GM21619 (cell line): ENCODE data around the gene ARL8A.
A peak's percentile ranks its signal among the peaks of the same experiment; 100 is the strongest.
"Not testable (repeated sequence)": the region's sequence is repeated elsewhere in the genome, so short reads cannot be mapped to it uniquely, and the experiment has no call there.

Experiments used
- ATAC-seq: cut with Tn5 transposase; IDR thresholded peaks from one replicate; pipeline ENCODE4 v1.9.1; 2021; ENCODE audit not compliant: unreplicated experiment

ARL8A gene

GRCh38 chr1:202144402-202145067 is at the start of gene ARL8A:
TSS of gene ARL8A (minus strand) at chr1:202144737. CDS start at chr1:202144572, 165 bp downstream.
- peak; percentile 63 for ATAC-seq

- ATAC-seq, result no peak
Measured at GRCh38 chr1:202194328-202194648, 49.8 kb upstream of the ARL8A start.

- no peak for ATAC-seq
Measured at GRCh38 chr1:202193614-202194327, 49.2 kb upstream of the ARL8A start, which contains the start of gene LGR6. TSS of gene LGR6 (plus strand) at chr1:202193799. CDS start at chr1:202193990, 191 bp downstream.

- no peak for ATAC-seq
Measured at GRCh38 chr1:202192770-202193613, 48.5 kb upstream of the ARL8A start.

GRCh38 chr1:202191391-202191790 is 46.9 kb upstream of the ARL8A start:
- ATAC-seq, result not testable (repeated sequence)

GRCh38 chr1:202189918-202190715 is 45.6 kb upstream of the ARL8A start:
- ATAC-seq, result no peak

GRCh38 chr1:202189001-202189790 is 44.7 kb upstream of the ARL8A start:
- no peak for ATAC-seq

- ATAC-seq, result no peak
Measured at GRCh38 chr1:202187697-202188407, 43.3 kb upstream of the ARL8A start.

GRCh38 chr1:202187041-202187671 is 42.6 kb upstream of the ARL8A start:
- no peak for ATAC-seq

- ATAC-seq, result no peak
Measured at GRCh38 chr1:202186327-202186726, 41.8 kb upstream of the ARL8A start.

GRCh38 chr1:202184750-202185460 is 40.4 kb upstream of the ARL8A start:
- ATAC-seq, result no peak

- ATAC-seq, result no peak
Measured at GRCh38 chr1:202182040-202182877, 37.7 kb upstream of the ARL8A start.

- no peak for ATAC-seq
Measured at GRCh38 chr1:202181586-202181985, 37.0 kb upstream of the ARL8A start.

GRCh38 chr1:202180751-202181139 is 36.2 kb upstream of the ARL8A start:
- ATAC-seq, result not testable (repeated sequence)

- no peak for ATAC-seq
Measured at GRCh38 chr1:202179828-202180750, 35.6 kb upstream of the ARL8A start.
